GM12891 (cell line): ENCODE data around the gene CAV2.

Experiments
- DNase-seq: peaks from one replicate; pipeline ENCODE4 v3.0.0; 2011; ENCODE audit warnings: low spot score; ENCODE audit not compliant: insufficient read length
- FAIRE-seq: peaks from 2 replicates; lab custom pipeline; 2011; peaks lifted over from hg19 to GRCh38; lab: Jason Lieb, UNC
- PAX5 ChIP-seq: IDR thresholded peaks from 2 replicates; pipeline ENCODE4 v1.6.1; 2011; ENCODE audit warnings: low read length, moderate library complexity, mild to moderate bottlenecking; ENCODE audit not compliant: insufficient read depth, severe bottlenecking
- POLR2A ChIP-seq: IDR thresholded peaks from 2 replicates; pipeline ENCODE4 v1.6.1; 2011; ENCODE audit warnings: low read depth, low read length, control low read depth
- POLR2AphosphoS5 ChIP-seq: IDR thresholded peaks from 2 replicates; pipeline ENCODE4 v1.6.1; 2011; ENCODE audit warnings: low read depth, low read length, control low read depth
- POU2F2 ChIP-seq: IDR thresholded peaks from 2 replicates; pipeline ENCODE4 v1.6.1; 2011; ENCODE audit warnings: low read depth, mild to moderate bottlenecking, control low read depth, low read length, moderate library complexity
- SPI1 ChIP-seq: IDR thresholded peaks from 2 replicates; pipeline ENCODE4 v1.6.1; 2011; ENCODE audit warnings: low read depth, low read length, control low read depth
- TAF1 ChIP-seq: IDR thresholded peaks from 2 replicates; pipeline ENCODE4 v1.6.1; 2011; ENCODE audit warnings: low read depth, low read length, control low read depth

CAV2 gene

DNA sequence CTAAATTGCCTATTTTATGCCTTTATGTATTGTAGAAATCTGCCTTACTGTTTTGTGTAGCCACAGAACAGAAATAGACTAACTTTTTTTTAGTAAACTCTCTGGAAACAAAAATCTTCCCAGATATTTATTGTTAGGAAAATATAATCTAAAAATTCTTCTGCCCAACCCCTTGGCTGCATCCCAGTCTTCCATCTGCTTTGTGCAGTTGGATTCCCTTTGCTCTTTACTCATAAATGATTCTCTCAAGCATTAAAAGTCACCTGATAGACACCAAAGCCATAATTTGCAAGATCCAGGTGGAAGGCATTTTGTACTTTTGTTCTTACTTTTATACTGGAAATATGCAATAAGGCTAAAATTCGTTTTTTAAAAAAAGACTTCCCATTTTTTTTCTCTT is 6.1 kb upstream of the CAV2 start:
- DNase-seq (no peak), FAIRE-seq (no peak)
- TF ChIP-seq POU2F2 = no peak
- TF ChIP-seq POLR2AphosphoS5 = no peak
- no peak for TF ChIP-seq TAF1
- TF ChIP-seq POLR2A = no peak
- no peak for TF ChIP-seq SPI1
- TF ChIP-seq PAX5 = no peak

DNA sequence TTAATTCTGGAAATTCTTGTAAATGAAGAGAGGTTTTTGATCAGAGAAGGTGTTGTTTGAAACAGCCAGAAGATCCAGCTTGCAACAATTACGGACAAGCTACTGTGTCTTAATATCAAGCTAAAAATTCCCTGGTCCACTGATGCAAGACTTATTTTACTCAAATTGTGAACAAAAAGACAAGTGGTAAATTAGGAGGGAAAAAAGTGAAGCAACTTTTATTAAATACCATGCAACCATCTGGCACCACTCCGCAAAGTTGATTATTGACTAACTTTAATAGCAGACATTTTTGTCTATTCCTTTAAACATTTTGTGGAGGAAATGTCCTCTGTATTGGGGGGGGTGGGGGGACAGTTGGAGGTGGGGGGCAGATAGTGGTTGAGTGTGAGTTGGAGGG is 5.1 kb upstream of the CAV2 start:
- TF ChIP-seq POLR2AphosphoS5 = no peak
- TF ChIP-seq POU2F2 = no peak
- no peak for TF ChIP-seq POLR2A
- TF ChIP-seq SPI1 = no peak
- TF ChIP-seq PAX5 = no peak
- TF ChIP-seq TAF1 = no peak
- DNase-seq (no peak), FAIRE-seq (no peak)

DNA sequence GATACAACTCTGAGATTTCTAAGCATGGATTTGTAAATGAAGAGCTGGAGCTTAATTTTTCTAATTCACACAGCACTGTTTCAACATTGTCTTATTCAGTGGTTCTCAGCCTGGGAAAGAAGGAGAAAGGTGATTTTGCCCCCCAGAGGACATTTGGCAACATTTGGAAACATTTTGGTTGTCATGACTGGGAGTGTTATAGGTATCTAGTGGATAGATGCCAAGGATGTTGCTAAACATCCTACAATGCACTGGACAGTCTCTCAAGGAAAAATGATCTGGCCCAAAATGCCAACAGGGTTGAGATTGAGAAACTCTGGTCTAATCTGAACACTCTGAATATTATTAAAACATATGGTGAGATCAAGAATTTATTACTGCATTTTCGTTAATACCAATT is 3.8 kb upstream of the CAV2 start:
- TF ChIP-seq POLR2A = no peak
- no peak for TF ChIP-seq POLR2AphosphoS5
- no peak for DNase-seq
- no peak for FAIRE-seq

DNA sequence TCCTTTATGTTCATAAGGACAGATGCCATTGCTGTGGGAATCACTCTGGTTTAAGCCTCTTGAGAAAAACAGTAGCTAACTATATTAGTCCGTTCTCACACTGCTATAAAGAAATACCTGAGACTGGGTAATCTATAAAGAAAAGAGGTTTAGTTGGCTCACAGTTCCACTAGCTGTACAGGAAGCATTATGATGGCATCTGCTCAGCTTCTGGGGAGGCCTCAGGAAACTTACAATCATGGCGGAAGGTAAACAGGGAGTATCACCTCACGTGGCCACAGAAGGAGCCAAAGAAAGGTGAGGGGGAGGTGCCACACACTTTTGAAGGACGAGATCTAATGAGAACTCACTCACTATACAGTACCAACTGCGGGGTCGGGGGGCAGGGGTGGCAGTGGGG is 2.9 kb upstream of the CAV2 start:
- DNase-seq (no peak), FAIRE-seq (no peak)
- TF ChIP-seq POU2F2 (no peak), POLR2A (no peak), SPI1 (no peak)

DNA sequence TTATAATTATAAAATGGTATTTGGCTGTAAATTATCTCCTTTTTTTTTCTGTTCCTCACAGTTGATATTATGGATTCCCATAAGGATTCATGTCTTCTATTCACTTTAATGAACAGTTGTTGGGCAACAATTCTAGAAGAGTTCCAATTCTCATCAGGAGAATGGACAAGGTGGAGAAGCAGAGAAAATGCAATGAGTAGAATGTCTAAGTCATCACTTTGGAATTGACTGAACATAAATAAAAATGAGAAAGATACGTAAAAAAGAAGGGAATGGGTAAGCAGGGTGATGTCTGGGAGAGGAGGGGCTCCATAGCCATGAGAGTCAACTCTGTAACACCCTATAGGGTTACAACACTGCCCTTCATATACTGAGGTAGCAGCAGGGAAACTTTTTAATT is 1.8 kb upstream of the CAV2 start:
- no peak for FAIRE-seq
- no peak for DNase-seq
- no peak for TF ChIP-seq POLR2AphosphoS5
- no peak for TF ChIP-seq TAF1
- no peak for TF ChIP-seq SPI1
- TF ChIP-seq POU2F2 = no peak
- no peak for TF ChIP-seq PAX5
- TF ChIP-seq POLR2A = no peak

DNA sequence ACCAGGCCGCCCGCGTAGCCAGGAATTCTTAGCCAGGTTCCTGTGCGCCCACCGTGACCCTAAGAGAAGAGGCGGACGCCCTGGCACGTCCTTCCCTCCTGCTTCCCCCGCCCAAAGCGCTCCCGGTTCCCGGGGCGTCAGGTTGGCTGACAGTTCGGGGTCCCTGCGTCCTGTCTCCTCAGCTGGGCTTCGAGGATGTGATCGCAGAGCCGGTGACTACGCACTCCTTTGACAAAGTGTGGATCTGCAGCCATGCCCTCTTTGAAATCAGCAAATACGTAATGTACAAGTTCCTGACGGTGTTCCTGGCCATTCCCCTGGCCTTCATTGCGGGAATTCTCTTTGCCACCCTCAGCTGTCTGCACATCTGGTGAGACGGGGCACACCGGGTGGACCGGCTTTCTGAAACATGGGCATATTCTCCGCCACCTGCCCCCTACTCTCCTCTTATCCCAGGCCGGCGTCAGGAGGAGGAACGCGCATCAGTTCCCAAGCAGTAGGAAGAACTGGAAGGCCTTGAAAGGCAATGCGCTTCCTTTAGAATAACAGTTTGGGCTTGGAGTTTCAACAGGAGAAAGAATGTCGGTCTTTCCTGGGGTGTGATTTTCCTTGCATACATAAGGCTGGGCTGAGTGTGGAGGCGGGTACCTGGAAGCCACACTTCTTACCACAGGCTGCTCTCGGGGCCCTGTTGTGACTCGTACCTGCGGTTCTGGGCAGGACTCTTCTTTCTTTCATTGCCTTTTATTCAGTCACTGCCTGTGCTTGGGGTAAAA is 728 bp downstream of the CAV2 start:
- FAIRE-seq = no peak
- TF ChIP-seq POU2F2 (no peak), PAX5 (no peak), POLR2A (no peak), SPI1 (no peak), TAF1 (no peak), POLR2AphosphoS5 (no peak)
- DNase-seq = no peak

DNA sequence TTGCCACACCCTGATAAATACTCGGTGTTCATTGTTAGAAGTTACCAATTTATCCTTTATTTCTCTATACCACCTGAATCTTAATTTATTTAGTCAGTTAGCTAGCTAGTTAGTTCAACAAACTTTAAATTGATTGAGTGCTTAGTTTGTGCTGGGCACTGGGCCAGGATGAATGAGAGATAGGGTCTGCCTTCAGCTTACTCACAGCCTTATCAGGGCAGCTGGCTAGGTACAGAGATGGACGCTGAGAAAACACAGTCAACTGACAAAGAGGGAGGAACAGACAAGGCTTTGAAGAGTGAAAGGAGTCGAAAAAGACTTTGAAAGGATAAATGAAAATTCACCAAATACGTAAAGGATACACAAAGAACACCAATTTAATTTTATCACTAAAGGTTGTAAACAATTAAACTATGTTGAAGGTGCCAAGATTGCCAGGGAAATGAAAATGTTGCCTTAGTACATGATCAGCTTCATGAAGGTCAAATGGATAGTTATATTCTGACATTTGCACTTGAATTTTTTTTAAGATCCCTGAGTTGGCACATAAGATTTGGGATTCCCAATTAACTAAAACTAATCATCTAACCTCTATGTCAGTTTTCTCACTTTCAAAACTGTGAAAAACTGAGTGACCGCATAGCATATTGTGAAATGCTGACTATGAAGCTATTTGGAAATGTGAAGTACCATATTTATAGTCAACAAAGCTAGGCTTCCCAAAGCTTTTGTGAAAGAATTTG is 2.1 kb downstream of the CAV2 start:
- no peak for FAIRE-seq
- no peak for DNase-seq
- no peak for TF ChIP-seq POLR2A
- TF ChIP-seq POLR2AphosphoS5 = no peak
- no peak for TF ChIP-seq PAX5
- no peak for TF ChIP-seq POU2F2
- no peak for TF ChIP-seq TAF1
- no peak for TF ChIP-seq SPI1

DNA sequence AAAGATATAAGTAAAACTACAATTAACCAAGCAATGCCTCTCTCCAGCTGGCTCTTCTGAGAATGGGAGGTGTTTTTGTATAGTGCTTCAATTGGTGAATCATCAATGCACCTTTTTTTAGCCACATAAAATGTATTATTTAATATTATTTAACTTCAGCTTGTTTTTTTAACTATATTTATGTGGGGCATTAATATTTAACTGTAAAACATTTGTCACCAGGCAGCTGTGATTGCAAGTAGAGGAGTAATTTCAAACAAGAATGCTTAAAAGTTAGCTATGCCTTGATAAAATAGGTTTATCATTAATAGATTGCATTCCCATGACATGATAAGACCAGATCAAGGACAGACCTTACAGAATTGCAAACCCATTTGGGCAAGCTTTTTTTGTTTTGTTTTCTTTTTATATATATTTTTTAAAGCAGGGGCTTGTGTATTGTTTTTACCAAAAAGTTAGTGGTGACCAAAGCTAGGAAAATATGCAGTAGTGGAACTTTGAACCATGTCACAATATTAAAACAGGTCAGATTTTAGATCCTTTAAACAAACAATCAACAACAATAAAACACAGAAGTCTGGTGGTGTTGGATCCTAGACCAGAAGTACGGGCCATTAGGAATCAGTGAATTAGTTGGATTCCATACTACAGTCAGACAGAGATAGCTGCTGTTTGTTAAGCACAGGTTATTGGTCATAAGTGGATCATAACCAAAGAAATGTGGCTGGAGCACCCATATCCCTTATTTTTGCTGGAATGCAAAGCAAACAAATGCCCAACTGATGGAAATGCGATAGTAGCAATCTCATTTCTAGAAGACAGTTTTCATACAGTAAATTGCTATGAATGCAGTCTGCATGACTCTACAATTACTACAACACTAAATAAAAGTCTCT is 2.9 kb downstream of the CAV2 start:
- FAIRE-seq (no peak), DNase-seq (no peak)
- TF ChIP-seq POU2F2 (no peak), POLR2AphosphoS5 (no peak), POLR2A (no peak), TAF1 (no peak), SPI1 (no peak), PAX5 (no peak)

DNA sequence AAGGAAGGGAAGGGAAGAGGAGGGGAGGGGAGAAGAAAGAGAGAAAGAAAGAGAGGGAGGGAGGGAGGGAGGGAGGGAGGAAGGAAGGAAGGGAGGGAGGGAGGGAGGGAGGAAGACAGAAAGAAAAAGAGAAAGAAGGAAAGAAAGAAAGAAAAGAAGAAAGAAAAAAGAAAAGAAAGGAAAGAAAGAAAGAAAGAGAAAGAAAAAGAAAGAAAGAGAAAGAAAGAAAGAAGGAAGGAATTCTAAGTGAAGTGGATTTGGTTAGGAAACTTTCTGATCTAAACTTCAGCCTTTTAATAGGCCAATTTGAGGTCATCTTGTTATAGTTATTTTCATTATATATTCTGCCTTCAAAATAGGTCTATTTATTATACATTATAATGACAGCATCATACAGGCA is 4.3 kb downstream of the CAV2 start:
- DNase-seq = no peak
- no peak for FAIRE-seq
- TF ChIP-seq TAF1 (no peak), POU2F2 (no peak), POLR2A (no peak), PAX5 (no peak), POLR2AphosphoS5 (no peak), SPI1 (no peak)

DNA sequence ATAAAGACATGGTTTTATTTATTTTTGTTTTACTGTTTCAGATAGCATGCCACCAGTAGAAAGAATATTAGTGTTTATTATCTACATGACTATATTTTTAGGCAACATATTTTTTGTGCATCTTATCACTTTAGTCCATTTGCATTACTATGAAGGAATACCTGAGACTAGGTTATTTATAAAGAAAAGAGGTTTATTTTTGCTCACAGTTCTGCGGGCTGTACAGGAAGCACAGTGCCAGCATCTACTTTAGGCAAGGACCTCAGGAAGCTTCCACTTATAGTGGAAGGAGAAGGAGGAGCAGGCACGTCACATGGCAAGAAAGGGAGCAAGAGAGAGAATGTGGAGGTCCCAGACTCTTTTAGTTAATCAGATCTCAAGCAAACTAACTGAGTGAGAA is 5.7 kb downstream of the CAV2 start:
- no peak for DNase-seq
- no peak for FAIRE-seq
- no peak for TF ChIP-seq POU2F2
- TF ChIP-seq PAX5 = no peak
- TF ChIP-seq POLR2AphosphoS5 = no peak
- TF ChIP-seq POLR2A = no peak
